Panc1 (cell line): ENCODE data around the gene ACP2. TPM values are rescaled to one million over a fixed set of nuclear protein-coding genes. Genes with fewer than 3 reads are reported as not detected.

Experiments used
- ATAC-seq: fragments of 200-7000 bp; cut with Tn5 transposase; 2 replicates; pipeline ENCODE4 v1.9.1; 2020; ENCODE audit warnings: mild to moderate bottlenecking, moderate library complexity
- BruUV-seq: library from RNA; stranded (reverse); fragments of 400-500 nt; replicated peaks from 2 replicates; lab custom pipeline; 2021; lab: Mats Ljungman, UMichigan
- CTCF ChIA-PET: fragments of 300-600 bp; sonication (Branson Sonifier 250); formaldehyde crosslinking; loops from one replicate; lab custom pipeline; 2022; ENCODE audit warnings: antibody characterized with exemption; lab: Charles Lee
- POLR2A ChIA-PET: fragments of 300-600 bp; sonication (Branson Sonifier 250); formaldehyde crosslinking; loops from one replicate; lab custom pipeline; 2022; ENCODE audit warnings: antibody characterized with exemption; lab: Charles Lee
- DNase-seq: peaks from one replicate; pipeline ENCODE4 v3.0.0-alpha.2; 2010; ENCODE audit warnings: low read depth, low spot score
- H3K27ac ChIP-seq: 2 replicates; pipeline ENCODE4 v1.5.1; 2011; ENCODE audit warnings: mild to moderate bottlenecking, low read length, inconsistent platforms
- H3K27me3 ChIP-seq: fragments of 200-500 bp; sonication (Bioruptor generic); 2 replicates; pipeline ENCODE4 v1.6.0; 2014; ENCODE audit warnings: low read length, inconsistent platforms; ENCODE audit not compliant: control insufficient read depth, insufficient read depth
- H3K36me3 ChIP-seq: fragments of 200-500 bp; sonication (Bioruptor generic); 2 replicates; pipeline ENCODE4 v1.5.1; 2014; ENCODE audit warnings: inconsistent platforms, mild to moderate bottlenecking, low read length, moderate library complexity; ENCODE audit not compliant: control insufficient read depth, insufficient read depth
- H3K4me1 ChIP-seq: 2 replicates; pipeline ENCODE4 v1.5.1; 2011; ENCODE audit warnings: inconsistent platforms, mild to moderate bottlenecking, low read length, moderate library complexity; ENCODE audit not compliant: control insufficient read depth, insufficient read depth
- H3K4me3 ChIP-seq, 2 experiments: 2 replicates each; pipeline ENCODE4 v1.5.1; 2011 to 2012; ENCODE audit warnings: low read depth in 2 of 2, low read length in 2 of 2, mild to moderate bottlenecking in 2 of 2, inconsistent platforms in 1 of 2, moderate library complexity in 1 of 2
- H3K9me3 ChIP-seq: fragments of 200-500 bp; sonication (Bioruptor generic); 2 replicates; pipeline ENCODE4 v1.5.1; 2014; ENCODE audit warnings: low read depth, mild to moderate bottlenecking, inconsistent platforms, low read length, moderate library complexity; ENCODE audit not compliant: control insufficient read depth, insufficient read depth
- POLR2AphosphoS5 ChIP-seq: IDR thresholded peaks from 2 replicates; pipeline ENCODE4 v1.6.1; 2012; ENCODE audit warnings: mild to moderate bottlenecking, low read depth, low read length, moderate library complexity
- SIN3A ChIP-seq: IDR thresholded peaks from 2 replicates; pipeline ENCODE4 v1.6.1; 2012; ENCODE audit warnings: low read depth, mild to moderate bottlenecking, low read length, moderate library complexity, borderline replicate concordance; ENCODE audit not compliant: insufficient read depth
- TCF7L2 ChIP-seq: IDR thresholded peaks from 2 replicates; pipeline ENCODE4 v1.6.1; 2011; ENCODE audit warnings: mild to moderate bottlenecking, low read depth, low read length, inconsistent platforms
- in situ Hi-C: cut with HindIII; loops from 2 replicates; pipeline ENCODE4 v1.10.0; 2016; ENCODE audit warnings: low sequenced_read_pairs, low pct_unique_long_range_greater_than_20kb
- intact Hi-C: fragments of 100-400 bp; cut with micrococcal nuclease; formaldehyde crosslinking; loops from one replicate; pipeline ENCODE4 v1.10.0; 2022; ENCODE audit not compliant: unreplicated experiment
- total RNA-seq: library from RNA; stranded (reverse); gene quantifications from one replicate; pipeline ENCODE4 v1.2.1, GENCODE V29; 2021; ENCODE audit not compliant: unreplicated experiment
- TF ChIP-seq, protein P1 (sequence below): fragments of 450-650 bp; IDR thresholded peaks from 2 replicates; pipeline ENCODE4 v1.5.1; 2017; ENCODE audit warnings: mild to moderate bottlenecking
- TF ChIP-seq, protein P2 (sequence below), 2 experiments: IDR thresholded peaks; 2 replicates each; pipeline ENCODE4 v1.6.1; 2011 to 2012; ENCODE audit warnings: low read depth in 2 of 2, control low read depth in 1 of 2, low read length in 1 of 2, mild to moderate bottlenecking in 1 of 2, moderate library complexity in 1 of 2; ENCODE audit not compliant: insufficient read depth in 1 of 2

The ACP2 gene
- total RNA-seq, 1 experiment from 2014 or later, result 28.4 TPM

GRCh38 chr11:47288066-47288465 lies 39.5 kb upstream of the ACP2 start:
- CTCF ChIA-PET, result no interaction called here
- intact Hi-C loops, result no loop called here
- DNase-seq, result no peak
- Histone ChIP-seq H3K9me3 (no peaks in the 10 kb centered on the region), H3K27ac (no peak overlapping the region), H3K4me3 (no peak overlapping the region), H3K27me3 (no peaks in the 10 kb centered on the region), H3K36me3 (peaks cover 12% of the 10 kb centered on the region), H3K4me1 (no peaks in the 10 kb centered on the region)
- ATAC-seq, result no peak
- in situ Hi-C loops, result no loop called here
- POLR2A ChIA-PET, result no interaction called here
- no peak for TF ChIP-seq POLR2AphosphoS5
- TF ChIP-seq, protein P1, sequence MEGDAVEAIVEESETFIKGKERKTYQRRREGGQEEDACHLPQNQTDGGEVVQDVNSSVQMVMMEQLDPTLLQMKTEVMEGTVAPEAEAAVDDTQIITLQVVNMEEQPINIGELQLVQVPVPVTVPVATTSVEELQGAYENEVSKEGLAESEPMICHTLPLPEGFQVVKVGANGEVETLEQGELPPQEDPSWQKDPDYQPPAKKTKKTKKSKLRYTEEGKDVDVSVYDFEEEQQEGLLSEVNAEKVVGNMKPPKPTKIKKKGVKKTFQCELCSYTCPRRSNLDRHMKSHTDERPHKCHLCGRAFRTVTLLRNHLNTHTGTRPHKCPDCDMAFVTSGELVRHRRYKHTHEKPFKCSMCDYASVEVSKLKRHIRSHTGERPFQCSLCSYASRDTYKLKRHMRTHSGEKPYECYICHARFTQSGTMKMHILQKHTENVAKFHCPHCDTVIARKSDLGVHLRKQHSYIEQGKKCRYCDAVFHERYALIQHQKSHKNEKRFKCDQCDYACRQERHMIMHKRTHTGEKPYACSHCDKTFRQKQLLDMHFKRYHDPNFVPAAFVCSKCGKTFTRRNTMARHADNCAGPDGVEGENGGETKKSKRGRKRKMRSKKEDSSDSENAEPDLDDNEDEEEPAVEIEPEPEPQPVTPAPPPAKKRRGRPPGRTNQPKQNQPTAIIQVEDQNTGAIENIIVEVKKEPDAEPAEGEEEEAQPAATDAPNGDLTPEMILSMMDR, result no peak
- TF ChIP-seq SIN3A, result no peak
- TF ChIP-seq TCF7L2, result no peak
- TF ChIP-seq, protein P2, sequence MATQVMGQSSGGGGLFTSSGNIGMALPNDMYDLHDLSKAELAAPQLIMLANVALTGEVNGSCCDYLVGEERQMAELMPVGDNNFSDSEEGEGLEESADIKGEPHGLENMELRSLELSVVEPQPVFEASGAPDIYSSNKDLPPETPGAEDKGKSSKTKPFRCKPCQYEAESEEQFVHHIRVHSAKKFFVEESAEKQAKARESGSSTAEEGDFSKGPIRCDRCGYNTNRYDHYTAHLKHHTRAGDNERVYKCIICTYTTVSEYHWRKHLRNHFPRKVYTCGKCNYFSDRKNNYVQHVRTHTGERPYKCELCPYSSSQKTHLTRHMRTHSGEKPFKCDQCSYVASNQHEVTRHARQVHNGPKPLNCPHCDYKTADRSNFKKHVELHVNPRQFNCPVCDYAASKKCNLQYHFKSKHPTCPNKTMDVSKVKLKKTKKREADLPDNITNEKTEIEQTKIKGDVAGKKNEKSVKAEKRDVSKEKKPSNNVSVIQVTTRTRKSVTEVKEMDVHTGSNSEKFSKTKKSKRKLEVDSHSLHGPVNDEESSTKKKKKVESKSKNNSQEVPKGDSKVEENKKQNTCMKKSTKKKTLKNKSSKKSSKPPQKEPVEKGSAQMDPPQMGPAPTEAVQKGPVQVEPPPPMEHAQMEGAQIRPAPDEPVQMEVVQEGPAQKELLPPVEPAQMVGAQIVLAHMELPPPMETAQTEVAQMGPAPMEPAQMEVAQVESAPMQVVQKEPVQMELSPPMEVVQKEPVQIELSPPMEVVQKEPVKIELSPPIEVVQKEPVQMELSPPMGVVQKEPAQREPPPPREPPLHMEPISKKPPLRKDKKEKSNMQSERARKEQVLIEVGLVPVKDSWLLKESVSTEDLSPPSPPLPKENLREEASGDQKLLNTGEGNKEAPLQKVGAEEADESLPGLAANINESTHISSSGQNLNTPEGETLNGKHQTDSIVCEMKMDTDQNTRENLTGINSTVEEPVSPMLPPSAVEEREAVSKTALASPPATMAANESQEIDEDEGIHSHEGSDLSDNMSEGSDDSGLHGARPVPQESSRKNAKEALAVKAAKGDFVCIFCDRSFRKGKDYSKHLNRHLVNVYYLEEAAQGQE (IDR thresholded peaks at IDR 0.05; ENCODE audit: insufficient read depth in 1 of 2, low read depth in 2 of 2, low read length in 1 of 2), result no peak
- no TSS peak for BruUV-seq

DNA sequence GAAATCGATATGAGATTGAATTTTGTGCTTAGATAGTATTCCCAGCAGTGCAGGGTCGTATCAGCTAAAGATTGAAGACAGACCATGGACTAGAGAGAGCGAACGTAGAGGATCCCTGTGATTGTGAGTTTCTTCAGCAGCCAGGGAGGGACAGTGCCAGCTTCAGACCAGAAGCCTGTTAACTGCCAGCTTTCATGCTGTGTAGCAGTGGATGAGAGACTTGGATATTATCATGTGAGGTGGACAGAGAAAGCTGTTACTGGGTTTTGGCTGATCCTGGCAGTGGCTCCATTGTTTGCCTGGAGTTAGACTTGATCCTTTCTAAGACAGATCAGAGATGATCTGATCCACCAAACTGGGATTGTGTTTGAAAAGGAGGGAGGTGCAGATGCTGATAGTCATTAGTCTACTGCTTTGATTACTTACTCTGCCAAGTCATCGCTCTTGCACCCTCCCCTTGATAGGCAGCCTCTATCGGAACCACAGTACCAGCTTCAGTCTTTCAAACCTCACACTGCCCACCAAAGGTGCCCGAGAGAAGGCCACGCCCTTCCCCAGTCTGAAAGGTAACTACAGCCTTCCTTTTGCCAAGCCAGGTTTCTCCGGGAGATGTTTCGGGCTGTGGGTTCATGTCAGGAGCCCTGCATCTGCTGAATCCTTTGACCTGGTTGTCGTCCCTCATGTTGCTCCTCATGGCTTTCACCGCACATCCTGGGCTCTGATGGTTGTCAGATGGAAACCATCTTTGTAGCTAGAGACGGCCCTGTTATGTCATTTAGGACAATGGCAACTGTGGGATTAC lies 37.6 kb upstream of the ACP2 start:
- ChIA-PET POLR2A (interaction anchor here (0.6 kb wide), 1 partner anchor 71 kb away, joined by 3 read pairs; the partner anchor contains the start of gene DDB2), CTCF (no interaction called here)
- TSS peak; percentile 10 for BruUV-seq
- intact Hi-C loops, result no loop called here
- Histone ChIP-seq H3K4me1 (no peaks in the 10 kb centered on the region), H3K9me3 (no peaks in the 10 kb centered on the region), H3K4me3 (no peak overlapping the region), H3K27me3 (no peaks in the 10 kb centered on the region), H3K36me3 (peaks cover 19% of the 10 kb centered on the region), H3K27ac (no peak overlapping the region)
- no peak for DNase-seq
- ATAC-seq, result no peak
- no peak for TF ChIP-seq TCF7L2
- in situ Hi-C loops, result no loop called here

DNA sequence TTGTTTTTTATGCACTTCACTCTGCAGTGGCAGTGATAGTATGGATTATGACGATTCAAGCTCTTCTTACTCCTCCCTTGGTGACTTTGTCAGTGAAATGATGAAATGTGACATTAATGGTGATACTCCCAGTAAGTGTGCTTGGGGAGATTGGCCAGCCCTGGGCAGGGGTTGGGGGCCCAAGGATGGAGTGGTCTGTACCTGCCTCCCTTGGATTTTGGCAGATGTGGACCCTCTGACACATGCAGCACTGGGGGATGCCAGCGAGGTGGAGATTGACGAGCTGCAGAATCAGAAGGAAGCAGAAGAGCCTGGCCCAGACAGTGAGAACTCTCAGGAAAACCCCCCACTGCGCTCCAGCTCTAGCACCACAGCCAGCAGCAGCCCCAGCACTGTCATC lies 35.5 kb upstream of the ACP2 start:
- H3K27ac ChIP-seq, result no peak overlapping the region
- intact Hi-C loops (no loop called here), in situ Hi-C loops (no loop called here)
- TSS peak; percentile 44 for BruUV-seq
- POLR2A ChIA-PET, result no interaction called here
- no peaks in the 10 kb centered on the region for H3K4me1 ChIP-seq
- no peaks in the 10 kb centered on the region for H3K9me3 ChIP-seq
- CTCF ChIA-PET, result no interaction called here
- no peak overlapping the region for H3K4me3 ChIP-seq
- TF ChIP-seq, protein P2 (IDR thresholded peaks at IDR 0.05; ENCODE audit: insufficient read depth in 1 of 2, low read depth in 2 of 2, low read length in 1 of 2), result no peak
- no peak for TF ChIP-seq SIN3A
- TF ChIP-seq POLR2AphosphoS5, result no peak
- TF ChIP-seq, protein P1, result no peak
- TF ChIP-seq TCF7L2, result no peak
- no peaks in the 10 kb centered on the region for H3K27me3 ChIP-seq
- no peak for DNase-seq
- H3K36me3 ChIP-seq, result peaks cover 24% of the 10 kb centered on the region
- no peak for ATAC-seq
